H9 (cell line): ENCODE data around the gene TPCN2. TPM values are rescaled to one million over a fixed set of nuclear protein-coding genes. Genes with fewer than 3 reads are reported as not detected.

Experiments
- DNase-seq: peaks from one replicate; pipeline ENCODE4 v3.0.0-alpha.2; 2017
- H2AFZ ChIP-seq: one replicate; pipeline ENCODE4 v1.6.1; 2013; ENCODE audit warnings: mild to moderate bottlenecking, low read length, control low read depth, moderate library complexity
- H2AK5ac ChIP-seq: 2 replicates; pipeline ENCODE4 v1.6.1; 2013; ENCODE audit warnings: low read length, control low read depth, mixed read lengths; ENCODE audit not compliant: insufficient read length
- H2BK120ac ChIP-seq: one replicate; pipeline ENCODE4 v1.6.1; 2013; ENCODE audit warnings: low read depth, mild to moderate bottlenecking, low read length, control low read depth, inconsistent platforms; ENCODE audit not compliant: poor library complexity, severe bottlenecking
- H2BK12ac ChIP-seq: 2 replicates; pipeline ENCODE4 v1.6.1; 2013; ENCODE audit warnings: low read length, control low read depth, mixed read lengths, low read depth; ENCODE audit not compliant: insufficient read length
- H2BK15ac ChIP-seq: 2 replicates; pipeline ENCODE4 v1.6.1; 2013; ENCODE audit warnings: low read depth, low read length, control low read depth
- H2BK20ac ChIP-seq: one replicate; pipeline ENCODE4 v1.6.1; 2013; ENCODE audit warnings: low read depth, mild to moderate bottlenecking, low read length, control low read depth, inconsistent platforms; ENCODE audit not compliant: poor library complexity, severe bottlenecking
- H2BK5ac ChIP-seq: 2 replicates; pipeline ENCODE4 v1.6.1; 2013; ENCODE audit warnings: low read length, control low read depth, mixed read lengths; ENCODE audit not compliant: insufficient read length
- H3K14ac ChIP-seq: 2 replicates; pipeline ENCODE4 v1.6.1; 2013; ENCODE audit warnings: low read length, control low read depth; ENCODE audit not compliant: insufficient read depth
- H3K18ac ChIP-seq: 2 replicates; pipeline ENCODE4 v1.6.1; 2013; ENCODE audit warnings: low read depth, mild to moderate bottlenecking, mixed read lengths, low read length, control low read depth; ENCODE audit not compliant: insufficient read length
- H3K23ac ChIP-seq: 2 replicates; pipeline ENCODE4 v1.6.1; 2013; ENCODE audit warnings: low read length, control low read depth, mixed read lengths, low read depth; ENCODE audit not compliant: insufficient read length
- H3K23me2 ChIP-seq: 2 replicates; pipeline ENCODE4 v1.6.1; 2013; ENCODE audit warnings: low read depth, mild to moderate bottlenecking, mixed read lengths, low read length, control low read depth; ENCODE audit not compliant: insufficient read length, poor library complexity, severe bottlenecking
- H3K27ac ChIP-seq: 2 replicates; pipeline ENCODE4 v1.5.1; 2013; ENCODE audit warnings: low read length, control low read depth, mixed read lengths, low read depth; ENCODE audit not compliant: insufficient read length
- H3K27me3 ChIP-seq: 2 replicates; pipeline ENCODE4 v1.6.1; 2013; ENCODE audit warnings: low read length, control low read depth, inconsistent platforms; ENCODE audit not compliant: insufficient read depth
- H3K4ac ChIP-seq: 2 replicates; pipeline ENCODE4 v1.6.1; 2013; ENCODE audit warnings: low read depth, mild to moderate bottlenecking, control low read depth, inconsistent platforms, low read length, moderate library complexity
- H3K4me1 ChIP-seq: 2 replicates; pipeline ENCODE4 v1.6.1; 2013; ENCODE audit warnings: low read length, control low read depth, inconsistent platforms; ENCODE audit not compliant: insufficient read depth
- H3K4me2 ChIP-seq: 2 replicates; pipeline ENCODE4 v1.6.1; 2013; ENCODE audit warnings: low read length, control low read depth, mixed read lengths; ENCODE audit not compliant: insufficient read length, insufficient read depth
- H3K56ac ChIP-seq: 2 replicates; pipeline ENCODE4 v1.6.1; 2013; ENCODE audit warnings: low read depth, mild to moderate bottlenecking, mixed read lengths, low read length, control low read depth; ENCODE audit not compliant: insufficient read length
- H3K79me1 ChIP-seq: 2 replicates; pipeline ENCODE4 v1.6.1; 2013; ENCODE audit warnings: low read depth, mild to moderate bottlenecking, moderate library complexity, low read length, control low read depth, inconsistent platforms; ENCODE audit not compliant: insufficient read depth, poor library complexity, severe bottlenecking
- H3K79me2 ChIP-seq: 2 replicates; pipeline ENCODE4 v1.6.1; 2013; ENCODE audit warnings: low read length, control low read depth, inconsistent platforms; ENCODE audit not compliant: insufficient read depth
- H3K9ac ChIP-seq: 2 replicates; pipeline ENCODE4 v1.6.1; 2013; ENCODE audit warnings: low read length, control low read depth, mixed read lengths; ENCODE audit not compliant: insufficient read length; ENCODE audit errors: extremely low read depth
- H3K9me3 ChIP-seq: one replicate; pipeline ENCODE4 v1.6.1; 2013; ENCODE audit warnings: low read depth, low read length, inconsistent platforms; ENCODE audit not compliant: control insufficient read depth
- H3T11ph ChIP-seq: one replicate; pipeline ENCODE4 v1.6.1; 2013; ENCODE audit warnings: mild to moderate bottlenecking, low read length, control low read depth, inconsistent platforms
- H4K20me1 ChIP-seq: one replicate; pipeline ENCODE4 v1.6.1; 2013; ENCODE audit not compliant: control insufficient read depth, insufficient read length, insufficient read depth
- H4K5ac ChIP-seq: 2 replicates; pipeline ENCODE4 v1.6.1; 2013; ENCODE audit warnings: low read depth, mild to moderate bottlenecking, mixed read lengths, low read length, control low read depth; ENCODE audit not compliant: insufficient read length
- H4K8ac ChIP-seq: replicated peaks from 2 replicates; pipeline ENCODE4 v1.6.1; 2013; ENCODE audit warnings: low read length, control low read depth, mixed read lengths, low read depth; ENCODE audit not compliant: insufficient read length
- H4K91ac ChIP-seq: 2 replicates; pipeline ENCODE4 v1.6.1; 2013; ENCODE audit warnings: low read depth, mild to moderate bottlenecking, moderate library complexity, mixed read lengths, low read length, control low read depth; ENCODE audit not compliant: insufficient read length
- H3K27ac Mint-ChIP-seq, 3 experiments: 2 replicates in 2 of 3; 3 replicates in 1 of 3; pipeline ENCODE4 v1.8.0; 2020 to 2021; ENCODE audit warnings: mixed read lengths in 3 of 3, mild to moderate bottlenecking in 1 of 3, moderate library complexity in 1 of 3
- H3K27me3 Mint-ChIP-seq: 2 replicates; pipeline ENCODE4 v1.8.0; 2021; ENCODE audit warnings: low read depth, mild to moderate bottlenecking, moderate library complexity, mixed read lengths
- H3K36me3 Mint-ChIP-seq, 3 experiments: 2 replicates in 2 of 3; 3 replicates in 1 of 3; pipeline ENCODE4 v1.8.0; 2020 to 2021; ENCODE audit warnings: low read depth in 3 of 3, mixed read lengths in 3 of 3; ENCODE audit not compliant: insufficient read depth in 1 of 3
- H3K4me1 Mint-ChIP-seq, 2 experiments: 2 replicates each; pipeline ENCODE4 v1.8.0; 2020; ENCODE audit warnings: mixed read lengths in 2 of 2
- H3K4me3 Mint-ChIP-seq, 2 experiments: 2 replicates in 1 of 2; 3 replicates in 1 of 2; pipeline ENCODE4 v1.8.0; 2020 to 2021; ENCODE audit warnings: mild to moderate bottlenecking in 2 of 2, mixed read lengths in 2 of 2, moderate library complexity in 1 of 2
- H3K9me3 Mint-ChIP-seq, 2 experiments: 2 replicates in 1 of 2; 3 replicates in 1 of 2; pipeline ENCODE4 v1.8.0; 2020; ENCODE audit warnings: mild to moderate bottlenecking in 2 of 2, mixed read lengths in 2 of 2, moderate library complexity in 1 of 2
- WGBS: extraction: QIAGEN DNeasy Blood & Tissue Kit; methylation state at CpG from one replicate; pipeline ENCODE4 v1.1.7; 2013; ENCODE audit warnings: missing lambda C conversion rate, low lambda C conversion rate, mixed read lengths; ENCODE audit not compliant: insufficient read length; ENCODE audit errors: extremely low coverage; 5-methylcytosine and 5-hydroxymethylcytosine counted together
- total RNA-seq: library from RNA; stranded (reverse); gene quantifications from 2 replicates; pipeline ENCODE4 v1.2.1, GENCODE V29; 2021
- TF ChIP-seq, protein P1 (sequence below): fragments of 200-600 bp; sonication (generic); conservative IDR thresholded peaks from 3 replicates; pipeline ENCODE4 v1.8.0; 2021; ENCODE audit warnings: antibody characterized with exemption, mild to moderate bottlenecking

Gene TPCN2
- total RNA-seq, 1 experiment from 2014 or later, result 16.8 TPM

DNA sequence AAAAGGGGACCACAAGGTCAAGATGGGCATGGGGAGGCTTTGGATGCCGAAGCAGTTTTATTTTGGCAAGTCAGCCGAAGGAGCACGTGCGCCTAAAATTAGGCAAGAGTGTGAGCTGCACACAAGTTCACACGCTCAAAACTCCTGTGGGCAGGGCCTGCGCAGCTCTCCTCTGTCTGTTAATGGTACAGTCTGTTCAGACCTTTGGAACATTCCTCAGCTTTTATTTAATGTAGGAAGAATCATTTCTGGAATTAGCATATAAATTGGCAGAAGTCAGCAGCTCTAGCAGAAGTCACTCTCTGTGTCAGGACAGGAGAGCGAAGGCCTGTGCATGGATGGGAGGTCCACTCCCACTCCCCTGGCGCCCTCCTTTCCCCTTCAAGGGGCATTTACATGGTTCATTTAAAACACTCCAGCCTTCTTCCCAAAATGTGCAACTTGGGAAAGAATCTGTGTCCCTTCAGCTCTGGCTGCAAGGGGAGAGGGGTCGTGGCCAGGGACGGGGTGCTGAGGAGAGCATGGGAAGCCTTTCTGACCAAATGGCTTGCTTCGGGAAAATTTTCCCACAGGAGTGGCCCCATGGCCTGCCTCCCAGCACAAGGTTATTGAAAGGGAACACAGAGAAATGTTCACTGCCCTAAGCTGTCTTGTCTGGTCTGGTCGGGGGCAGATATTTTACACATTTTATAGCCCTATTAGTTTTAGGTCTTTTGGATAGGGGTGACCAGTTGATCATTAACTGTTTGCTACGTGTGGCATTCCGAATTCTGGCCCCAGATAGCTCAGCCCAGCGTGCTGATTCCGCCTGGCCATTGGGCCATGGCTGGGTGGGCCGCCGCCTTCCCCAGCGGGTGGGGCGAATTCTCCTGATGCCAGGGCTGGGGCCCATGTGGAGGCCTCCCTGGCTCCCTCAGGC is 63.2 kb downstream of the TPCN2 start:
- H4K20me1 ChIP-seq, result no peaks in the 10 kb centered on the region
- no peak overlapping the region for H2AK5ac ChIP-seq
- H3K9ac ChIP-seq, result no peak overlapping the region
- TF ChIP-seq, protein P1, sequence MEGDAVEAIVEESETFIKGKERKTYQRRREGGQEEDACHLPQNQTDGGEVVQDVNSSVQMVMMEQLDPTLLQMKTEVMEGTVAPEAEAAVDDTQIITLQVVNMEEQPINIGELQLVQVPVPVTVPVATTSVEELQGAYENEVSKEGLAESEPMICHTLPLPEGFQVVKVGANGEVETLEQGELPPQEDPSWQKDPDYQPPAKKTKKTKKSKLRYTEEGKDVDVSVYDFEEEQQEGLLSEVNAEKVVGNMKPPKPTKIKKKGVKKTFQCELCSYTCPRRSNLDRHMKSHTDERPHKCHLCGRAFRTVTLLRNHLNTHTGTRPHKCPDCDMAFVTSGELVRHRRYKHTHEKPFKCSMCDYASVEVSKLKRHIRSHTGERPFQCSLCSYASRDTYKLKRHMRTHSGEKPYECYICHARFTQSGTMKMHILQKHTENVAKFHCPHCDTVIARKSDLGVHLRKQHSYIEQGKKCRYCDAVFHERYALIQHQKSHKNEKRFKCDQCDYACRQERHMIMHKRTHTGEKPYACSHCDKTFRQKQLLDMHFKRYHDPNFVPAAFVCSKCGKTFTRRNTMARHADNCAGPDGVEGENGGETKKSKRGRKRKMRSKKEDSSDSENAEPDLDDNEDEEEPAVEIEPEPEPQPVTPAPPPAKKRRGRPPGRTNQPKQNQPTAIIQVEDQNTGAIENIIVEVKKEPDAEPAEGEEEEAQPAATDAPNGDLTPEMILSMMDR, result no peak
- no peaks in the 10 kb centered on the region for H3K4me1 Mint-ChIP-seq
- H2BK15ac ChIP-seq, result no peak overlapping the region
- H3K56ac ChIP-seq, result no peak overlapping the region
- no CpG with 5 or more reads among the region's 20 CpGs for WGBS
- H3K4me1 ChIP-seq, result no peaks in the 10 kb centered on the region
- DNase-seq, result no peak
- H3K9me3 Mint-ChIP-seq, result peaks cover 15 to 16% of the 10 kb centered on the region in 2 experiments
- no peaks in the 10 kb centered on the region for H3K23me2 ChIP-seq
- no peak overlapping the region for H2BK12ac ChIP-seq
- H3K4me2 ChIP-seq, result no peak overlapping the region
- no peak overlapping the region for H3T11ph ChIP-seq
- no peak overlapping the region for H2BK120ac ChIP-seq
- no peak overlapping the region for H4K5ac ChIP-seq
- no peaks in the 10 kb centered on the region for H3K79me2 ChIP-seq
- H3K27ac ChIP-seq, result no peak overlapping the region
- H2AFZ ChIP-seq, result no peak overlapping the region
- no peak overlapping the region for H3K23ac ChIP-seq
- H4K8ac ChIP-seq, result no peak overlapping the region
- no peaks in the 10 kb centered on the region for H3K27me3 ChIP-seq
- no peak overlapping the region for H3K14ac ChIP-seq
- no peaks in the 10 kb centered on the region for H3K79me1 ChIP-seq
- H3K18ac ChIP-seq, result no peak overlapping the region
- H3K27ac Mint-ChIP-seq, result no peak overlapping the region
- H3K27me3 Mint-ChIP-seq, result peaks cover 16% of the 10 kb centered on the region; the same call in 1 of the 2 replicates
- H4K91ac ChIP-seq, result no peak overlapping the region
- no peaks in the 10 kb centered on the region for H3K9me3 ChIP-seq
- H3K4ac ChIP-seq, result no peak overlapping the region
- no peak overlapping the region for H2BK5ac ChIP-seq
- peaks cover 2 to 15% (median 3%) of the 10 kb centered on the region in 3 experiments; a peak in 4 of 7 replicates for H3K36me3 Mint-ChIP-seq
- no peak overlapping the region for H2BK20ac ChIP-seq
- H3K4me3 Mint-ChIP-seq, result no peak overlapping the region
